Measurements from ENCODE around the gene PSME2. TPM values are rescaled to one million over a fixed set of nuclear protein-coding genes. Genes with fewer than 3 reads are reported as not detected.
A peak's percentile ranks its signal among the peaks of the same experiment; 100 is the strongest.

Gene PSME2
- total and polyA plus RNA-seq, 2 of the 13 experiments (the other 11 are each of a cell fraction or from before 2014, with no cell fraction given): 332 to 716 TPM

DNA sequence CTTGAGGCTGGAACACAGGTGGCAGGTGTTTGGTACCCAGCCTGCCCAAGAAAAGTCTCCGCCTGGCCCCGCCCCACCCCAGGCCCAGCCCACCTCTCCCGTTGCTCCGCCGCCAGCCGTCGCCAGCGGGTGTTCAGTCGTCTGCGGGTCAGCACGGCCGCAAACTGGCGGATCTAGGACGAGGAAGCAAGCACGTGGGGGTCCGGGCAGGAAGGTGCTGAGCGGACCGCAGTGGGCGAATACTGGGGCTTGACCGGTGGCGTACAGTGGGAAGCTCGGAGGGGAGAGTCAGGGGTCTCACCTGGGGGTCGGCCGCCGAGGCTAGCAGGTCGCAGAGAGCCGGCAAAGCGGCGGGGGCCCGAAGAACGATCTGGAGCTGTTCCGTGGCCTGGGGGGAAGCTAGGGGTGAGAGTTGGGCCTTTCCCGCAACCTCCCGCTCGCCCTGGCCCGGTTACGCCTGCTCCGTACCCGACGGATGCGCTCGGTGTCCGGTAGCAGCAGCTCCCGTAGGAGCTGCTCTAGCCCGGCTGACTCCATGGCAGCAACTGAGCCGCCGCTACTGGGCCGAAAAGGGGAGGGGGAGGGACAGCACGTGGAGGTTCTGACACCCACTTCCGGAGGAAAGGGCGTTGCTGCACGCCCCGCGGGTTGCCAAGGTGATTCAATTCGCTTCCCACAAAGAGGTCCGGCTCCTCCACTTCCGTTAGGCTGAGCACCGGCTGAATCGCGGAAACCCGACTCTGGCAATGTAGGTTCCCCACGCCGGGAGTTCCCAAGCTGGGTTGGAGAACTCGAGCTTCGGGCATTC is 42.0 kb upstream of the PSME2 start, which contains the start of gene IPO4 (continued):
- peak; percentile 84 for TF ChIP-seq CEBPG (CRISPR knock-in tag; IDR thresholded peaks at IDR 0.05)
- TF ChIP-seq ZNF205 (CRISPR knock-in tag; IDR thresholded peaks at IDR 0.05): peak; percentile 98
- TF ChIP-seq, protein P1, sequence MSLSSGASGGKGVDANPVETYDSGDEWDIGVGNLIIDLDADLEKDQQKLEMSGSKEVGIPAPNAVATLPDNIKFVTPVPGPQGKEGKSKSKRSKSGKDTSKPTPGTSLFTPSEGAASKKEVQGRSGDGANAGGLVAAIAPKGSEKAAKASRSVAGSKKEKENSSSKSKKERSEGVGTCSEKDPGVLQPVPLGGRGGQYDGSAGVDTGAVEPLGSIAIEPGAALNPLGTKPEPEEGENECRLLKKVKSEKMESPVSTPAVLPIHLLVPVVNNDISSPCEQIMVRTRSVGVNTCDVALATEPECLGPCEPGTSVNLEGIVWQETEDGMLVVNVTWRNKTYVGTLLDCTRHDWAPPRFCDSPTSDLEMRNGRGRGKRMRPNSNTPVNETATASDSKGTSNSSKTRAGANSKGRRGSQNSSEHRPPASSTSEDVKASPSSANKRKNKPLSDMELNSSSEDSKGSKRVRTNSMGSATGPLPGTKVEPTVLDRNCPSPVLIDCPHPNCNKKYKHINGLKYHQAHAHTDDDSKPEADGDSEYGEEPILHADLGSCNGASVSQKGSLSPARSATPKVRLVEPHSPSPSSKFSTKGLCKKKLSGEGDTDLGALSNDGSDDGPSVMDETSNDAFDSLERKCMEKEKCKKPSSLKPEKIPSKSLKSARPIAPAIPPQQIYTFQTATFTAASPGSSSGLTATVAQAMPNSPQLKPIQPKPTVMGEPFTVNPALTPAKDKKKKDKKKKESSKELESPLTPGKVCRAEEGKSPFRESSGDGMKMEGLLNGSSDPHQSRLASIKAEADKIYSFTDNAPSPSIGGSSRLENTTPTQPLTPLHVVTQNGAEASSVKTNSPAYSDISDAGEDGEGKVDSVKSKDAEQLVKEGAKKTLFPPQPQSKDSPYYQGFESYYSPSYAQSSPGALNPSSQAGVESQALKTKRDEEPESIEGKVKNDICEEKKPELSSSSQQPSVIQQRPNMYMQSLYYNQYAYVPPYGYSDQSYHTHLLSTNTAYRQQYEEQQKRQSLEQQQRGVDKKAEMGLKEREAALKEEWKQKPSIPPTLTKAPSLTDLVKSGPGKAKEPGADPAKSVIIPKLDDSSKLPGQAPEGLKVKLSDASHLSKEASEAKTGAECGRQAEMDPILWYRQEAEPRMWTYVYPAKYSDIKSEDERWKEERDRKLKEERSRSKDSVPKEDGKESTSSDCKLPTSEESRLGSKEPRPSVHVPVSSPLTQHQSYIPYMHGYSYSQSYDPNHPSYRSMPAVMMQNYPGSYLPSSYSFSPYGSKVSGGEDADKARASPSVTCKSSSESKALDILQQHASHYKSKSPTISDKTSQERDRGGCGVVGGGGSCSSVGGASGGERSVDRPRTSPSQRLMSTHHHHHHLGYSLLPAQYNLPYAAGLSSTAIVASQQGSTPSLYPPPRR (CRISPR knock-in tag; IDR thresholded peaks at IDR 0.05; ENCODE audit: borderline replicate concordance): peak; percentile 83
- peak; percentile 95 for TF ChIP-seq SMAD9 (CRISPR knock-in tag; IDR thresholded peaks at IDR 0.05)
- TF ChIP-seq HOXA5 (CRISPR knock-in tag; IDR thresholded peaks at IDR 0.05): peak; percentile 99
- TF ChIP-seq ZNF496 (CRISPR knock-in tag; IDR thresholded peaks at IDR 0.05; ENCODE audit: insufficient replicate concordance): no peak
- peak; percentile 99 for TF ChIP-seq ETV6 (CRISPR knock-in tag; conservative IDR thresholded peaks at IDR 0.05)
- TF ChIP-seq MIXL1 (CRISPR knock-in tag; IDR thresholded peaks at IDR 0.05): peak; percentile 99
- peak; percentile 91 for TF ChIP-seq ZNF607 (CRISPR knock-in tag; IDR thresholded peaks at IDR 0.05; ENCODE audit: borderline replicate concordance)
- TF ChIP-seq CHD2 (IDR thresholded peaks at IDR 0.05; ENCODE audit: low read depth, low read length): peak; percentile 76
- no peak for TF ChIP-seq ZNF672 (CRISPR knock-in tag; IDR thresholded peaks at IDR 0.05)
- peak; percentile 80; the same call in 1 of the 2 replicates for TF ChIP-seq NCOA2 (CRISPR knock-in tag; IDR thresholded peaks at IDR 0.05)
- TF ChIP-seq, protein P2, sequence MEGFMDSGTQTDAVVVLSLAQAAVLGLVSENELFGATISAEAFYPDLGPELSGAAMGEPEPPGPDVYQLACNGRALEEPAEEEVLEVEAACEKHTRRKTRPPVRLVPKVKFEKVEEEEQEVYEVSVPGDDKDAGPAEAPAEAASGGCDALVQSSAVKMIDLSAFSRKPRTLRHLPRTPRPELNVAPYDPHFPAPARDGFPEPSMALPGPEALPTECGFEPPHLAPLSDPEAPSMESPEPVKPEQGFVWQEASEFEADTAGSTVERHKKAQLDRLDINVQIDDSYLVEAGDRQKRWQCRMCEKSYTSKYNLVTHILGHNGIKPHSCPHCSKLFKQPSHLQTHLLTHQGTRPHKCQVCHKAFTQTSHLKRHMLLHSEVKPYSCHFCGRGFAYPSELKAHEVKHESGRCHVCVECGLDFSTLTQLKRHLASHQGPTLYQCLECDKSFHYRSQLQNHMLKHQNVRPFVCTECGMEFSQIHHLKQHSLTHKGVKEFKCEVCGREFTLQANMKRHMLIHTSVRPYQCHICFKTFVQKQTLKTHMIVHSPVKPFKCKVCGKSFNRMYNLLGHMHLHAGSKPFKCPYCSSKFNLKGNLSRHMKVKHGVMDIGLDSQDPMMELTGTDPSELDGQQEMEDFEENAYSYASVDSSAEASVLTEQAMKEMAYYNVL (CRISPR knock-in tag; IDR thresholded peaks at IDR 0.05; ENCODE audit: borderline replicate concordance): peak; percentile 95
- peak; percentile 71; the same call in 1 of the 2 replicates for TF ChIP-seq ZNF510 (CRISPR knock-in tag; IDR thresholded peaks at IDR 0.05; ENCODE audit: low read depth)
- TF ChIP-seq, protein P3, sequence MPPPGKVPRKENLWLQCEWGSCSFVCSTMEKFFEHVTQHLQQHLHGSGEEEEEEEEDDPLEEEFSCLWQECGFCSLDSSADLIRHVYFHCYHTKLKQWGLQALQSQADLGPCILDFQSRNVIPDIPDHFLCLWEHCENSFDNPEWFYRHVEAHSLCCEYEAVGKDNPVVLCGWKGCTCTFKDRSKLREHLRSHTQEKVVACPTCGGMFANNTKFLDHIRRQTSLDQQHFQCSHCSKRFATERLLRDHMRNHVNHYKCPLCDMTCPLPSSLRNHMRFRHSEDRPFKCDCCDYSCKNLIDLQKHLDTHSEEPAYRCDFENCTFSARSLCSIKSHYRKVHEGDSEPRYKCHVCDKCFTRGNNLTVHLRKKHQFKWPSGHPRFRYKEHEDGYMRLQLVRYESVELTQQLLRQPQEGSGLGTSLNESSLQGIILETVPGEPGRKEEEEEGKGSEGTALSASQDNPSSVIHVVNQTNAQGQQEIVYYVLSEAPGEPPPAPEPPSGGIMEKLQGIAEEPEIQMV (CRISPR knock-in tag; IDR thresholded peaks at IDR 0.05; ENCODE audit: low read depth): peak; percentile 84; the same call in 1 of the 2 replicates
- TF ChIP-seq GATAD1 (CRISPR knock-in tag; IDR thresholded peaks at IDR 0.05): peak; percentile 98
- peak; percentile 99 for TF ChIP-seq ZNF674 (CRISPR knock-in tag; IDR thresholded peaks at IDR 0.05; ENCODE audit: low read depth)
- peak; percentile 78 for TF ChIP-seq POLR2AphosphoS2 (IDR thresholded peaks at IDR 0.05; ENCODE audit: low read depth, low read length)
- TF ChIP-seq ATF7-NPFF (CRISPR knock-in tag; IDR thresholded peaks at IDR 0.05; ENCODE audit: low read depth): peak; percentile 97
- peak; percentile 99 for TF ChIP-seq ZSCAN31 (CRISPR knock-in tag; IDR thresholded peaks at IDR 0.05; ENCODE audit: low read depth)
- TF ChIP-seq ZC3H13 (CRISPR knock-in tag; IDR thresholded peaks at IDR 0.05): no peak
- TF ChIP-seq SNAPC2 (CRISPR knock-in tag; IDR thresholded peaks at IDR 0.05): peak; percentile 99
- TF ChIP-seq HMG20B (CRISPR knock-in tag; conservative IDR thresholded peaks at IDR 0.05): peak; percentile 79
